Uterus (tissue), 4 donors: ENCODE measurements around the gene ATAD3C. TPM values are rescaled to one million over a fixed set of nuclear protein-coding genes. Genes with fewer than 3 reads are reported as not detected.

Experiments
- DNase-seq, 2 donors: peaks; one replicate each; pipeline ENCODE4 v3.0.0-alpha.2; 2019 to 2020
- H3K27ac ChIP-seq, 2 donors: fragments of 200-600 bp; sonication (generic); 1 replicate in 1 of 2; 2 replicates in 1 of 2; pipeline ENCODE4 v1.5.1; 2016 to 2018
- H3K27me3 ChIP-seq, 2 donors: fragments of 200-600 bp; sonication (generic); one replicate each; pipeline ENCODE4 v1.5.1; 2018 to 2019; ENCODE audit warnings: control low read depth in 1 of 2
- H3K36me3 ChIP-seq, 2 donors: fragments of 200-600 bp; sonication (generic); one replicate each; pipeline ENCODE4 v1.5.1; 2019; ENCODE audit warnings: control low read depth in 1 of 2
- H3K4me1 ChIP-seq, 2 donors: fragments of 200-600 bp; sonication (generic); one replicate each; pipeline ENCODE4 v1.5.1; 2018 to 2019; ENCODE audit warnings: control low read depth in 1 of 2
- H3K4me3 ChIP-seq, 2 donors: fragments of 200-600 bp; sonication (generic); 1 replicate in 1 of 2; 2 replicates in 1 of 2; pipeline ENCODE4 v1.5.1; 2018 to 2019; ENCODE audit warnings: mild to moderate bottlenecking in 1 of 2
- H3K9me3 ChIP-seq, 2 donors: fragments of 200-600 bp; sonication (generic); one replicate each; pipeline ENCODE4 v1.5.1; 2019; ENCODE audit warnings: control low read depth in 1 of 2
- POLR2A ChIP-seq, 2 donors: fragments of 450-650 bp; IDR thresholded peaks; one replicate each; pipeline ENCODE4 v1.6.1; 2016; ENCODE audit warnings: antibody characterized with exemption in 2 of 2, mild to moderate bottlenecking in 1 of 2, moderate library complexity in 1 of 2
- intact Hi-C: fragments of 100-400 bp; cut with DNase I; formaldehyde crosslinking; loops from one replicate; pipeline ENCODE4 v1.15.1; 2023; ENCODE audit warnings: low total_unique reads
- total RNA-seq, 4 donors: library from RNA; depleted of rRNA in 3 of 4; stranded (reverse); fragments of >200 nt in 3 of 4; gene quantifications; one replicate each; pipeline versions ENCODE4 v1.1.0 to v1.2.4, GENCODE V29; 2014 to 2023
- TF ChIP-seq, protein P1 (sequence below), 4 experiments: fragments of 200-600 bp in 2 of 4; fragments of 450-650 bp in 2 of 4; sonication (generic) in 2 of 4; IDR thresholded peaks; one replicate each; pipeline ENCODE4 v1.5.1; 2016 to 2019; ENCODE audit warnings: antibody characterized with exemption in 4 of 4, mild to moderate bottlenecking in 2 of 4, moderate library complexity in 1 of 4
- donor health status: DM: yes; HTN: yes; CAD: no.

Gene ATAD3C
- total RNA-seq, 4 donors from 2014 or later: 0.77 to 3.8 (median 1.7) TPM; not detected in 1

DNA sequence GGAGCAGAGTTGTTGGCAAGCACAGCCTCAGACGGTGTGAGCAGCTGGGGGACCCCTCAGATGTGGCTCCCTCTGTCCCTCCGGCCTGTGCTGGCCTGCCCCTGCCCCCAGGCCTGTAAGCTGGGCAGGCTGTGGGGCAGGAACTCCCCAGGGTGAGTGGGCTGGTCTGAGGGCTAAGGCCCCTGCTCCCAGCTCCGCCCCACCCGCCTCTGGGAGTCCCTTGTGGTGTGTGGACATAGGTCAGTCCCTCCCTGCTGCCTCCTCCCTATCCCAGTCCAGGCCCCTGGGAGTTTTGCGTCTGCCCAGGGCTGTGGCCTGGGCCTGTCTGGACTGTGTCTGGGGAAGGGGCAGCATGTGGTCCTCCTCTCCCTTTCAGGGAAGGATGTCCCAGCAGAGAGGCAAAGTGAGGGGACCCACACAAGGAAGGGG lies 17.6 kb upstream of the ATAD3C start:
- DNase-seq: peak; percentile 60 to 63
- H3K4me3 ChIP-seq: no peak overlapping the region
- intact Hi-C loops: no loop called here
- no peaks in the 10 kb centered on the region for H3K27me3 ChIP-seq
- peak overlapping the region; percentile 95 to 98 for H3K27ac ChIP-seq
- H3K9me3 ChIP-seq: no peaks in the 10 kb centered on the region
- TF ChIP-seq, protein P1, sequence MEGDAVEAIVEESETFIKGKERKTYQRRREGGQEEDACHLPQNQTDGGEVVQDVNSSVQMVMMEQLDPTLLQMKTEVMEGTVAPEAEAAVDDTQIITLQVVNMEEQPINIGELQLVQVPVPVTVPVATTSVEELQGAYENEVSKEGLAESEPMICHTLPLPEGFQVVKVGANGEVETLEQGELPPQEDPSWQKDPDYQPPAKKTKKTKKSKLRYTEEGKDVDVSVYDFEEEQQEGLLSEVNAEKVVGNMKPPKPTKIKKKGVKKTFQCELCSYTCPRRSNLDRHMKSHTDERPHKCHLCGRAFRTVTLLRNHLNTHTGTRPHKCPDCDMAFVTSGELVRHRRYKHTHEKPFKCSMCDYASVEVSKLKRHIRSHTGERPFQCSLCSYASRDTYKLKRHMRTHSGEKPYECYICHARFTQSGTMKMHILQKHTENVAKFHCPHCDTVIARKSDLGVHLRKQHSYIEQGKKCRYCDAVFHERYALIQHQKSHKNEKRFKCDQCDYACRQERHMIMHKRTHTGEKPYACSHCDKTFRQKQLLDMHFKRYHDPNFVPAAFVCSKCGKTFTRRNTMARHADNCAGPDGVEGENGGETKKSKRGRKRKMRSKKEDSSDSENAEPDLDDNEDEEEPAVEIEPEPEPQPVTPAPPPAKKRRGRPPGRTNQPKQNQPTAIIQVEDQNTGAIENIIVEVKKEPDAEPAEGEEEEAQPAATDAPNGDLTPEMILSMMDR (IDR thresholded peaks at IDR 0.05): no peak
- peak in 1 of 2 donors; percentile 18 for TF ChIP-seq POLR2A (IDR thresholded peaks at IDR 0.05)
- no peaks in the 10 kb centered on the region for H3K36me3 ChIP-seq
- peaks cover 9 to 58% of the 10 kb centered on the region in 2 donors for H3K4me1 ChIP-seq

GRCh38 chr1:1432274-1432950 lies 17.1 kb upstream of the ATAD3C start:
- Histone ChIP-seq H3K27ac (peak overlapping the region; percentile 95 to 98), H3K36me3 (no peaks in the 10 kb centered on the region), H3K27me3 (no peaks in the 10 kb centered on the region), H3K4me1 (peaks cover 9 to 60% of the 10 kb centered on the region in 2 donors), H3K9me3 (no peaks in the 10 kb centered on the region), H3K4me3 (no peak overlapping the region)
- TF ChIP-seq, protein P1 (IDR thresholded peaks at IDR 0.05): no peak
- TF ChIP-seq POLR2A (IDR thresholded peaks at IDR 0.05): no peak
- no peak for DNase-seq
- intact Hi-C loops: no loop called here

DNA sequence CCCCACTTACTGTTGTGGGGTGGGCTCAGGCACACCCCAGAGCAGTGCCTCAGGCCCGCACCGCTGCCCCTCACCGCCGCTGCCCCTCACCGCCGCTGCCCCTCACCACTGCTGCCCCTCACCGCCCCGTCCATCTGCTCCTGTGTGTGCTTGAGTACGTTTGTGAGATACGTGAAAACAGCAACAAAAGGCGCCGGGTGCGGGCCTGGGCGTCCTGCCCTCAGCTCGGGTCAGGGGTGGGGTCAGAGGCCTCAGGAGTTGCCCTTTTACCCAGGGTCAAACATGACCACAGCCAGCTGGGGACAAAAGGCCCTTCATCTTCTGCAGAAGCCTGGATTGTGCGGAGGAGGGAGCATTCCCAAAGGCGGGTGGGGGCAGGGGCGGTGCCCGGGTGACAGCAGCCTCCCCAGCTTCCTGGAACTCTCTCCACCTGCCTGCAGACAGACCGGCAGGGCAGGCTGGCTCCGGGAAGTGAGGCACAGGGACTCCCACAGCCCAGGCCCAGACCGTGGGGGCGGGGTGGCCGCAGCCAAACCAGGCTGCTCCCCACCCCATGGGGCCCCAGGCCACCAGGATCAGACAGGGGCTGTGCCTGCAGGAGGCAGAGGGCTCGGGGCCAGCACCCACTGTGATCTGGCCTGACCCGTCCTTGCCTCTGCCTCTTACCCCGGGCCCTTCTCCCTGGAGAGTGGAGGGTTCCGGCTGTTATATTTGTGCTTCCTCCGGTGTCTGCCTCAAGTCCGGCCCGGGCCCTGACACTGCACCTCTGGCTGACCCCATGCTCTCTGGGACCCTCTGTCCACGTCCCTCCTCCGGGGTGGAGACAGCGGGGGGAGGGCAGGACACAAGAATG lies 16.3 kb upstream of the ATAD3C start:
- Histone ChIP-seq H3K4me3 (no peak overlapping the region), H3K9me3 (no peaks in the 10 kb centered on the region), H3K4me1 (peaks cover 9 to 60% of the 10 kb centered on the region in 2 donors), H3K36me3 (no peaks in the 10 kb centered on the region), H3K27ac (peak overlapping the region; percentile 95 to 98), H3K27me3 (no peaks in the 10 kb centered on the region)
- TF ChIP-seq POLR2A (IDR thresholded peaks at IDR 0.05): peak in 1 of 2 donors; percentile 36
- TF ChIP-seq, protein P1 (IDR thresholded peaks at IDR 0.05): no peak
- intact Hi-C loops: no loop called here
- peak; percentile 53 to 72 for DNase-seq

GRCh38 chr1:1433804-1434130 lies 15.7 kb upstream of the ATAD3C start:
- Histone ChIP-seq H3K27ac (peak overlapping the region; percentile 95 to 98), H3K4me3 (no peak overlapping the region), H3K4me1 (peaks cover 9 to 60% of the 10 kb centered on the region in 2 donors), H3K9me3 (no peaks in the 10 kb centered on the region), H3K36me3 (no peaks in the 10 kb centered on the region), H3K27me3 (no peaks in the 10 kb centered on the region)
- intact Hi-C loops: no loop called here
- DNase-seq: peak; percentile 56 to 66
- TF ChIP-seq, protein P1 (IDR thresholded peaks at IDR 0.05): no peak
- no peak for TF ChIP-seq POLR2A (IDR thresholded peaks at IDR 0.05)
